Ovary (tissue), 9 donors: ENCODE data around the gene PRLH. TPM values are rescaled to one million over a fixed set of nuclear protein-coding genes. Genes with fewer than 3 reads are reported as not detected.

Experiments
- DNase-seq, 5 donors: peaks; one replicate each; pipeline ENCODE4 v3.0.0-alpha.2; 2019 to 2020
- H3K27ac ChIP-seq, 2 donors: fragments of 200-600 bp; one replicate each; pipeline versions ENCODE4 v1.5.1 to v1.8.0; 2019 to 2022
- H3K27me3 ChIP-seq: fragments of 200-600 bp; one replicate; pipeline ENCODE4 v1.8.0; 2022
- H3K36me3 ChIP-seq: fragments of 200-600 bp; sonication (generic); one replicate; pipeline ENCODE4 v1.5.1; 2019
- H3K4me1 ChIP-seq: one replicate; pipeline ENCODE4 v1.8.1; 2013; ENCODE audit warnings: mild to moderate bottlenecking, moderate library complexity; ENCODE audit not compliant: insufficient read depth
- H3K4me3 ChIP-seq: fragments of 200-600 bp; sonication (generic); one replicate; pipeline ENCODE4 v1.5.1; 2017
- H3K9me3 ChIP-seq, 2 donors: fragments of 200-600 bp in 1 of 2; sonication (generic) in 1 of 2; one replicate each; pipeline versions ENCODE4 v1.5.1 to v1.8.1; 2013 to 2019; ENCODE audit warnings: mild to moderate bottlenecking in 1 of 2, moderate library complexity in 1 of 2
- EP300 ChIP-seq: sonication (generic); formaldehyde crosslinking; IDR thresholded peaks from one replicate; pipeline ENCODE4 v1.6.1; 2017; ENCODE audit warnings: antibody characterized with exemption
- POLR2A ChIP-seq: fragments of 450-650 bp; IDR thresholded peaks from one replicate; pipeline ENCODE4 v1.6.1; 2017; ENCODE audit warnings: antibody characterized with exemption, mild to moderate bottlenecking, moderate library complexity
- WGBS, 3 donors: extraction: QIAGEN DNeasy Blood & Tissue Kit in 1 of 3; methylation state at CpG; one replicate each; pipeline versions ENCODE4 v1.1.5 to v1.1.7; 2013 to 2017; 5-methylcytosine and 5-hydroxymethylcytosine counted together
- intact Hi-C, 4 donors: fragments of 100-400 bp; cut with DNase I; formaldehyde crosslinking; loops; one replicate each; pipeline versions ENCODE4 v1.11.0 to v1.15.1; 2022 to 2023
- polyA plus RNA-seq, 2 donors: library from polyadenylated mRNA; stranded (reverse); fragments of 200-250 nt in 1 of 2; fragments of 350-450 nt in 1 of 2; fragmentation: Illumina TruSeq in 1 of 2; extraction: RNeasy Lipid Tissue Mini Kit (QIAGEN cat#74804) in 1 of 2; gene quantifications; one replicate each; pipeline ENCODE4 v1.2.3, GENCODE V29; 2013 to 2014
- total RNA-seq, 7 donors: library from RNA; depleted of rRNA in 2 of 7; stranded (reverse); fragments of >200 nt in 2 of 7; fragmentation: NEBNext Ultra II Directional in 3 of 7; extraction: Animal tissue kit (Norgen Biotek cat#: 25700) in 3 of 7; gene quantifications; one replicate each; pipeline versions ENCODE4 v1.1.0 to v1.2.4, GENCODE V29; 2016 to 2023
- TF ChIP-seq, protein P1 (sequence below), 3 donors: fragments of 450-650 bp in 2 of 3; fragments of 200-600 bp in 1 of 3; IDR thresholded peaks; one replicate each; pipeline versions ENCODE4 v1.5.1 to v1.8.0; 2016 to 2022; ENCODE audit warnings: antibody characterized with exemption in 3 of 3, mild to moderate bottlenecking in 1 of 3
- donor health status: DM: no; HTN: no; CAD: no; lungs with moderate emphysema.
- donor health status: DM: no; HTN: no; CAD: no.
- donor health status: Bipolar disorder and iron deficiency.
- donor health status: DM: yes; HTN: yes; CAD: no.
- donor health status: DM: no; HTN: no; CAD: no.
- donor health status: DM: yes; HTN: yes; CAD: no.

Gene PRLH
- total and polyA plus RNA-seq, 9 donors = not detected

DNA sequence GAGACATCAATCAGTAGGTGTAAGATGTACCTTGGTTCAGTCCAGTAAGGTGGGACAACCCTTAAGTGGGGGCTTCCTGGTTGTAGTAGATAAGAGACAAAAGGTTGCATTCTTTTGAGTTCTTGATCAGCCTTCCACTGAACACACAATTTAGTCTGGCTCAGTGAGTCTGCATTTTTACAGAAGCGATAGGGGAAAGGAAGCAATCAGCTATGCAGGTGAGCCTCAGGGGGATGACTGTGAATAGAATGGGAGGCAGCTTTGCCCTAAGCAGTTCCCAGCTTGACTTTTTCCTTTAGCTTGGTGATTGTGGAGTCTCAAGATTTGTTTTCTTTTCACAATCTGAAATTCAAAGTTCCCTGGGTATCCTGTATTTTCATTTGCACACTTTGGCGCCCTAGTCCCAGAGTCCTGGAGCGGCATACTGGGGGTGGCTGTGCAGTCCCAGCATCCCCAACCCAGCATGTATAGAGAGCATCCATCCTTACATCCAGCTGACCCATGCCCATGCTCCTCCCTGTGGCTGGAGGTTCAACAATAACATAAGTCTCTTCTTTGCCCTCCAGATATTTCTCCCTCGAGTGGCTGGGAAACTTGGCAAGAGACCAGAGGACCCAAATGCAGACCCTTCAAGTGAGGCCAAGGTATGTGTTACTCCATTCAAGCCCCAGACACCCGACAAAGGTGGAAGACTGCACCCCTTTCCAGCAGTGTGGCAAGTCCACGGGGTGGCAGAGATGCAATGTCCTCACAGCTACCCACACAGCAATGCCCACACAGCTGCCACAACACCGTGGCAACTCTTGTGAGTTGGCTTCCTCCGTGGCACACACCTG is 20.1 kb upstream of the PRLH start:
- no peaks in the 10 kb centered on the region for H3K9me3 ChIP-seq
- DNase-seq = no peak
- H3K27ac ChIP-seq = no peak overlapping the region
- TF ChIP-seq POLR2A (no peak), EP300 (no peak)
- H3K4me1 ChIP-seq = peaks cover 1% of the 10 kb centered on the region
- intact Hi-C loops = no loop called here
- no peaks in the 10 kb centered on the region for H3K27me3 ChIP-seq
- H3K4me3 ChIP-seq = no peak overlapping the region
- WGBS, 3 donors = 65 to 81% (median 77%) methylated on average over 8 of the region's 8 CpGs
- H3K36me3 ChIP-seq = no peaks in the 10 kb centered on the region

DNA sequence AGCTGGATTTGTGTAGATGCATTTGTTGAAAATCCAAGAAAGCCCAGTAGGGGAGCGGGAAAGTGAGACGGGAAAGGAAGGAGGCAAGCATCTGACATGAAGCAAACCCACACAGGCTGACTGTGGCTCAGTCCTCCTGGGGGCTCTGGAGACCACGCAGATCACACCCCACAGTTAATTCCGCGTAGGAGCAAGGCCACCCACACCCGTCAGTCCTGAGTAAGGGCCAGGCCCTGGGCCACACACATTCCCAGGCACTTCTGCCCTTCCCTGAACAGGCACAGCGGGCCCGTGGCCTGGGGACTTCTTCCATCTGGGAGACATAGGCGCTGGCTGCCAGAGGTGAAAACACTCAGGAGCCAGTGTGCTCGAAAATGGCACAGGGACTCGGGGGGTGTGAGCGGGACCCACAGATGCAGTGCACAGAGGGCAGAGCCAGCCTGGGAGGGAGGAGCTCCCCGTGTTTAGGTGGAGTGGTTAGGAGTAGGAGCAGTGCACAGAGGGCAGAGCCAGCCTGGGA is 19.4 kb upstream of the PRLH start:
- intact Hi-C loops = no loop called here
- DNase-seq = no peak
- WGBS, 3 donors = 63 to 79% (median 77%) methylated on average over 13 of the region's 13 CpGs
- TF ChIP-seq, protein P1, sequence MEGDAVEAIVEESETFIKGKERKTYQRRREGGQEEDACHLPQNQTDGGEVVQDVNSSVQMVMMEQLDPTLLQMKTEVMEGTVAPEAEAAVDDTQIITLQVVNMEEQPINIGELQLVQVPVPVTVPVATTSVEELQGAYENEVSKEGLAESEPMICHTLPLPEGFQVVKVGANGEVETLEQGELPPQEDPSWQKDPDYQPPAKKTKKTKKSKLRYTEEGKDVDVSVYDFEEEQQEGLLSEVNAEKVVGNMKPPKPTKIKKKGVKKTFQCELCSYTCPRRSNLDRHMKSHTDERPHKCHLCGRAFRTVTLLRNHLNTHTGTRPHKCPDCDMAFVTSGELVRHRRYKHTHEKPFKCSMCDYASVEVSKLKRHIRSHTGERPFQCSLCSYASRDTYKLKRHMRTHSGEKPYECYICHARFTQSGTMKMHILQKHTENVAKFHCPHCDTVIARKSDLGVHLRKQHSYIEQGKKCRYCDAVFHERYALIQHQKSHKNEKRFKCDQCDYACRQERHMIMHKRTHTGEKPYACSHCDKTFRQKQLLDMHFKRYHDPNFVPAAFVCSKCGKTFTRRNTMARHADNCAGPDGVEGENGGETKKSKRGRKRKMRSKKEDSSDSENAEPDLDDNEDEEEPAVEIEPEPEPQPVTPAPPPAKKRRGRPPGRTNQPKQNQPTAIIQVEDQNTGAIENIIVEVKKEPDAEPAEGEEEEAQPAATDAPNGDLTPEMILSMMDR (IDR thresholded peaks at IDR 0.05) = no peak
- TF ChIP-seq EP300 (no peak), POLR2A (no peak)
- Histone ChIP-seq H3K36me3 (no peaks in the 10 kb centered on the region), H3K4me3 (no peak overlapping the region), H3K9me3 (no peaks in the 10 kb centered on the region), H3K27ac (no peak overlapping the region), H3K27me3 (no peaks in the 10 kb centered on the region), H3K4me1 (no peaks in the 10 kb centered on the region)

DNA sequence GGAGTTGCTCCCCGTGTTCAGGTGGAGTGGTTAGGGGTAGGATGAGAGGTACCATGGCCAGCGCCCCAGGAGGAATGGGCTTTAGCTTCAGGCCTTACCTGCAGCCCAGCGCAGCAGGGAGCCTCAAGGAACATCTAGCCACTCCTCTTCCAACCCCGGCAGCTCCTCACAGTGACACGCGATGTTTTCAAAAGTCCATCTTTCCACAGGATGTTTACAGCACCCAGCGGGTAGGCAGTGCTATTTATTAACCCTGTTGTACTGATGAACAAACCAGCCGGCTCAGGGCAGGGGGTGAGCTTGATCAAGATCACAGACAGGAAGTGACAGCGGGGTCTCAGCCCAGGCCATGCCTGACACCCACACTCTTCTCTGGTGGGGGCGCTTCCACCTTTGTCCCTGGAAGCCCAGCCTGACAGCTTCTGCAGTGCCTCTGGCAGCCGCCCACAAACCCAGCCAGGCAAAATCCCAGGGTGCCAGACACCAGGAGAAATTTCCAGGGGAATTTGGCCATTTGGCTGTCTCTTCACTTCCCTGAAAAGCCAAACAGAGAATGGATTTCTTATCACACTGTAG is 18.4 kb upstream of the PRLH start:
- Histone ChIP-seq H3K9me3 (no peaks in the 10 kb centered on the region), H3K27me3 (no peaks in the 10 kb centered on the region), H3K36me3 (no peaks in the 10 kb centered on the region), H3K4me1 (no peaks in the 10 kb centered on the region), H3K4me3 (no peak overlapping the region), H3K27ac (no peak overlapping the region)
- TF ChIP-seq EP300 (no peak), POLR2A (no peak)
- TF ChIP-seq, protein P1 (IDR thresholded peaks at IDR 0.05) = no peak
- DNase-seq = no peak
- intact Hi-C loops = no loop called here
- 48 to 56% (median 50%) methylated on average over 11 of the region's 11 CpGs for WGBS, 3 donors

DNA sequence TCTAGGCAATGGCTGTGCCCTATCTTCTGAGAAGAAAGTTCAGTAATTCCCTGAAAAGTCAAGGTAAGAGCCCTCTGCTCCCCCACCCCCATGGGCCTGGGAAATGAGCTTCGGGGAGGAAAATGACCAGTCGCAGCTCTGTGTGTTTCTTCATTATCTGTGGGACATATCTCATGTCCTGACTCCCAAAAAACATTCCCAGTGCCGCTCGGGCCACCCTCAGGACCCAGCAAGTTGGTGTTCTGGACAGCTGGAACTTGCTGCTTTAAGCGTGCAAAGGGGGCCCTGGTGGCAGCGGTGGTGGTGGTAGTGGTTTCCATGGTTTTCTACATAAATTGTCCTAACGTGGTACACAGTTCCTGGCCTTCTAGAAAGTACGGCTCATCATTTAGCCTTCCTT is 17.2 kb upstream of the PRLH start:
- no peak overlapping the region for H3K27ac ChIP-seq
- 79 to 91% (median 82%) methylated on average over 8 of the region's 8 CpGs for WGBS, 3 donors
- intact Hi-C loops = no loop called here
- H3K9me3 ChIP-seq = no peaks in the 10 kb centered on the region
- H3K27me3 ChIP-seq = no peaks in the 10 kb centered on the region
- no peaks in the 10 kb centered on the region for H3K36me3 ChIP-seq
- DNase-seq = no peak
- H3K4me1 ChIP-seq = no peaks in the 10 kb centered on the region
- TF ChIP-seq, protein P1 (IDR thresholded peaks at IDR 0.05) = no peak
- no peak for TF ChIP-seq POLR2A
- TF ChIP-seq EP300 = no peak
- H3K4me3 ChIP-seq = no peak overlapping the region
